HepG2 (cell line): ENCODE measurements around the gene THOP1. TPM values are rescaled to one million over a fixed set of nuclear protein-coding genes. Genes with fewer than 3 reads are reported as not detected.

Source experiments
- ATAC-seq: fragments of 200-7000 bp; cut with Tn5 transposase; 3 replicates; pipeline ENCODE4 v1.9.1; 2020; ENCODE audit warnings: mild to moderate bottlenecking, moderate library complexity
- BruUV-seq: library from RNA; stranded (reverse); fragments of 400-500 nt; replicated peaks from 2 replicates; lab custom pipeline; 2021; lab: Mats Ljungman, UMichigan
- CTCF ChIA-PET: fragments of 300-600 bp; formaldehyde crosslinking; extraction: SDS; loops from one replicate; lab custom pipeline; 2021; ENCODE audit warnings: low total read pairs, inconsistent platforms, low intra/inter-chr PET ratio; lab: Yijun Ruan, JAX
- POLR2A ChIA-PET: fragments of 350-600 bp; sonication (Branson Sonifier 250); formaldehyde crosslinking; loops from one replicate; lab custom pipeline; 2020; ENCODE audit warnings: antibody characterized with exemption, inconsistent platforms; lab: Yijun Ruan, JAX
- DNase-seq: peaks from one replicate; pipeline ENCODE4 v3.0.0-alpha.2; 2015; ENCODE audit warnings: low spot score
- FAIRE-seq: peaks from 3 replicates; lab custom pipeline; 2011; peaks lifted over from hg19 to GRCh38; lab: Jason Lieb, UNC
- H2AFZ ChIP-seq: one replicate; pipeline ENCODE4 v1.6.1; 2011; ENCODE audit warnings: low read length, inconsistent platforms
- H3K27ac ChIP-seq: fragments of 300-600 bp; 3 replicates; pipeline ENCODE4 v1.8.0; 2011; ENCODE audit warnings: mixed run types, mild to moderate bottlenecking, mixed read lengths, low read length, inconsistent platforms; ENCODE audit not compliant: insufficient read depth; ENCODE audit errors: extremely low read length
- H3K27me3 ChIP-seq, 2 experiments: fragments of 200-600 bp in 1 of 2; 2 replicates in 1 of 2; 3 replicates in 1 of 2; pipeline versions ENCODE4 v1.6.0 to v1.8.0; 2011; ENCODE audit warnings: low read length in 2 of 2, mild to moderate bottlenecking in 2 of 2, moderate library complexity in 2 of 2, inconsistent platforms in 1 of 2; ENCODE audit not compliant: insufficient read depth in 2 of 2, control insufficient read depth in 1 of 2
- H3K36me3 ChIP-seq, 2 experiments: fragments of 200-600 bp in 1 of 2; replicated peaks in 1 of 2; 2 replicates in 1 of 2; 3 replicates in 1 of 2; pipeline versions ENCODE4 v1.5.1 to v1.8.0; 2011; ENCODE audit warnings: low read length in 2 of 2, inconsistent platforms in 1 of 2; ENCODE audit not compliant: insufficient read depth in 2 of 2, control insufficient read depth in 1 of 2
- H3K4me1 ChIP-seq: 2 replicates; pipeline ENCODE4 v1.5.1; 2012; ENCODE audit warnings: low read length, inconsistent platforms; ENCODE audit not compliant: insufficient read depth
- H3K4me2 ChIP-seq: 2 replicates; pipeline ENCODE4 v1.6.0; 2011; ENCODE audit warnings: low read depth, low read length, inconsistent platforms
- H3K4me3 ChIP-seq, 3 experiments: fragments of 200-600 bp in 1 of 3; sonication (generic), shearing (Covaris generic) in 1 of 3; replicated peaks in 1 of 3; 2 replicates each; pipeline ENCODE4 v1.5.1; 2011 to 2016; ENCODE audit warnings: low read length in 3 of 3, inconsistent platforms in 2 of 3, low read depth in 2 of 3, mild to moderate bottlenecking in 2 of 3, control low read depth in 1 of 3, mixed read lengths in 1 of 3; ENCODE audit not compliant: insufficient read depth in 1 of 3
- H3K79me2 ChIP-seq: one replicate; pipeline ENCODE4 v1.6.1; 2011; ENCODE audit warnings: low read length, inconsistent platforms; ENCODE audit not compliant: insufficient read depth
- H3K9ac ChIP-seq: 2 replicates; pipeline ENCODE4 v1.6.0; 2011; ENCODE audit warnings: mild to moderate bottlenecking, low read depth, low read length, inconsistent platforms; ENCODE audit not compliant: insufficient read depth
- H3K9me3 ChIP-seq: 2 replicates; pipeline ENCODE4 v1.5.1; 2012; ENCODE audit warnings: mild to moderate bottlenecking, low read length
- H4K20me1 ChIP-seq: 2 replicates; pipeline ENCODE4 v1.6.0; 2011; ENCODE audit warnings: inconsistent platforms, mild to moderate bottlenecking, low read length, moderate library complexity; ENCODE audit not compliant: insufficient read depth
- BCL6 ChIP-seq: IDR thresholded peaks from 2 replicates; pipeline ENCODE4 v1.6.1; 2016; ENCODE audit warnings: missing genetic modification reagents, missing compliant biosample characterization
- ETV5 ChIP-seq: IDR thresholded peaks from 2 replicates; pipeline ENCODE4 v1.6.1; 2018; ENCODE audit warnings: missing biosample characterization, missing genetic modification reagents, inconsistent platforms, borderline replicate concordance
- FOXC1 ChIP-seq: sonication (generic); formaldehyde crosslinking; IDR thresholded peaks from 2 replicates; pipeline ENCODE4 v1.8.0; 2022; ENCODE audit warnings: mild to moderate bottlenecking, missing genetic modification reagents, borderline replicate concordance
- FOXP1 ChIP-seq, 2 experiments: fragments of 450-650 bp in 1 of 2; IDR thresholded peaks; 2 replicates each; pipeline ENCODE4 v1.6.1; 2017 to 2018; ENCODE audit warnings: antibody characterized with exemption in 1 of 2
- KAT8 ChIP-seq: IDR thresholded peaks from 2 replicates; pipeline ENCODE4 v1.6.1; 2016; ENCODE audit warnings: missing genetic modification reagents, missing compliant biosample characterization
- MEIS1 ChIP-seq: sonication (generic); formaldehyde crosslinking; IDR thresholded peaks from 2 replicates; pipeline ENCODE4 v1.9.0; 2021; ENCODE audit warnings: mild to moderate bottlenecking, missing genetic modification reagents, moderate library complexity, borderline replicate concordance
- NR1H2 ChIP-seq: sonication (generic); formaldehyde crosslinking; IDR thresholded peaks from 2 replicates; pipeline ENCODE4 v1.8.1; 2022; ENCODE audit warnings: low read depth, missing genetic modification reagents, borderline replicate concordance
- REPIN1 ChIP-seq: sonication (generic); formaldehyde crosslinking; IDR thresholded peaks from 2 replicates; pipeline ENCODE4 v1.8.0; 2022; ENCODE audit warnings: missing genetic modification reagents, low read depth, mild to moderate bottlenecking, borderline replicate concordance
- RORA ChIP-seq: sonication (generic); formaldehyde crosslinking; IDR thresholded peaks from 2 replicates; pipeline ENCODE4 v1.5.0; 2020; ENCODE audit warnings: mild to moderate bottlenecking, missing genetic modification reagents, moderate library complexity
- RXRB ChIP-seq: IDR thresholded peaks from 2 replicates; pipeline ENCODE4 v1.6.1; 2016; ENCODE audit warnings: borderline replicate concordance, missing genetic modification reagents, missing compliant biosample characterization
- SMAD9 ChIP-seq: sonication (generic); formaldehyde crosslinking; IDR thresholded peaks from 2 replicates; pipeline ENCODE4 v1.5.1; 2020; ENCODE audit warnings: mild to moderate bottlenecking, missing genetic modification reagents
- TFAP4 ChIP-seq: sonication (generic); IDR thresholded peaks from 2 replicates; pipeline ENCODE4 v1.6.1; 2016; ENCODE audit warnings: low read depth, borderline replicate concordance
- U2AF2 ChIP-seq: fragments of 200-400 bp; formaldehyde crosslinking; IDR thresholded peaks from 2 replicates; pipeline ENCODE4 v1.6.1; 2017; ENCODE audit warnings: low read depth, mild to moderate bottlenecking, low read length
- ZFX ChIP-seq: sonication (generic); formaldehyde crosslinking; IDR thresholded peaks from 2 replicates; pipeline ENCODE4 v1.4.0; 2020; ENCODE audit warnings: mild to moderate bottlenecking, low read depth, missing genetic modification reagents, moderate library complexity
- ZMYM3 ChIP-seq: sonication (generic); formaldehyde crosslinking; IDR thresholded peaks from 2 replicates; pipeline ENCODE4 v1.5.1; 2020; ENCODE audit warnings: mild to moderate bottlenecking, missing genetic modification reagents
- ZNF331 ChIP-seq: sonication (generic); formaldehyde crosslinking; IDR thresholded peaks from 2 replicates; pipeline ENCODE4 v1.4.0; 2020; ENCODE audit warnings: missing genetic modification reagents
- ZNF550 ChIP-seq: sonication (generic); formaldehyde crosslinking; IDR thresholded peaks from 2 replicates; pipeline ENCODE4 v1.4.0; 2020; ENCODE audit warnings: mild to moderate bottlenecking, missing genetic modification reagents, borderline replicate concordance
- ZNF747 ChIP-seq: sonication (generic); formaldehyde crosslinking; IDR thresholded peaks from 2 replicates; pipeline ENCODE4 v1.8.1; 2023; ENCODE audit warnings: missing genetic modification reagents, mild to moderate bottlenecking, borderline replicate concordance
- ZNF75D ChIP-seq: sonication (generic); formaldehyde crosslinking; IDR thresholded peaks from 2 replicates; pipeline ENCODE4 v1.8.1; 2023; ENCODE audit warnings: missing genetic modification reagents, mild to moderate bottlenecking, borderline replicate concordance
- WGBS: methylation state at CpG from one replicate; pipeline ENCODE4 v1.1.6; 2017; ENCODE audit warnings: low lambda C conversion rate; 5-methylcytosine and 5-hydroxymethylcytosine counted together
- in situ Hi-C: cut with HindIII; loops from 2 replicates; pipeline ENCODE4 v1.10.0; 2017; ENCODE audit warnings: low pct_unique_long_range_greater_than_20kb; ENCODE audit not compliant: extremely low pct_ligation_motif_present
- intact Hi-C: fragments of 100-400 bp; cut with micrococcal nuclease; formaldehyde crosslinking; loops from one replicate; pipeline ENCODE4 v1.10.0; 2022; ENCODE audit not compliant: unreplicated experiment
- polyA plus RNA-seq, 8 experiments: library from polyadenylated mRNA; depleted of rRNA in 3 of 8; stranded (reverse) in 7 of 8; unstranded in 1 of 8; fragments of >200 nt; fragmentation: Illumina TruSeq in 4 of 8; extraction: Trizol in 4 of 8; gene quantifications; 2 replicates each; pipeline versions ENCODE4 v1.2.1 to v1.2.3, GENCODE V29; 2011 to 2016; ENCODE audit warnings: low read depth in 4 of 8, missing spikeins in 1 of 8, mixed read lengths in 1 of 8; ENCODE audit not compliant: insufficient read depth in 1 of 8
- total RNA-seq, 5 experiments: library from RNA; depleted of rRNA; stranded (reverse); fragments of >200 nt; fragmentation: Illumina TruSeq; extraction: Trizol; gene quantifications; 2 replicates each; pipeline ENCODE4 v1.2.3, GENCODE V29; 2016; ENCODE audit warnings: low read depth in 1 of 5
- TF ChIP-seq, protein P1 (sequence below): sonication (generic); formaldehyde crosslinking; IDR thresholded peaks from 2 replicates; pipeline ENCODE4 v1.5.0; 2020; ENCODE audit warnings: missing genetic modification reagents

THOP1 gene
- total and polyA plus RNA-seq, 2 of the 13 experiments (the other 11 are each of a cell fraction or from before 2014, with no cell fraction given), result 74.4 to 116 TPM

GRCh38 chr19:2811221-2811722 is 26.0 kb downstream of the THOP1 start:
- Histone ChIP-seq H3K36me3 (peaks cover 12 to 41% of the 10 kb centered on the region in 2 experiments; a peak in 4 of 5 replicates), H3K4me1 (peaks cover 18% of the 10 kb centered on the region), H3K4me3 (no peak overlapping the region; a peak in 1 of 6 replicates), H3K9me3 (no peaks in the 10 kb centered on the region), H3K4me2 (peak overlapping the region; percentile 30; the same call in 1 of the 2 replicates), H4K20me1 (no peaks in the 10 kb centered on the region), H3K9ac (peak overlapping the region; percentile 54), H3K79me2 (no peaks in the 10 kb centered on the region), H3K27me3 (no peaks in the 10 kb centered on the region), H2AFZ (no peak overlapping the region), H3K27ac (peak overlapping the region; percentile 66)
- FAIRE-seq, result peak; percentile 65
- intact Hi-C loops, result no loop called here
- ATAC-seq, result peak; percentile 69
- peak; percentile 81 for DNase-seq
- CTCF ChIA-PET, result no interaction called here
- 70% methylated on average over 12 of the region's 20 CpGs for WGBS
- in situ Hi-C loops, result loop anchor here (10.0 kb wide), 1 partner anchor 64 kb away; no protein-coding TSS in a partner anchor
- POLR2A ChIA-PET, result interaction anchor here (0.9 to 2.5 kb wide), 8 partner anchors 8 to 55 kb away, joined by 3 to 18 read pairs (median 6); partner anchors contain the start of genes SGTA, THOP1, ZNF554 and ZNF555
- no TSS peak for BruUV-seq
- TF ChIP-seq, protein P1, sequence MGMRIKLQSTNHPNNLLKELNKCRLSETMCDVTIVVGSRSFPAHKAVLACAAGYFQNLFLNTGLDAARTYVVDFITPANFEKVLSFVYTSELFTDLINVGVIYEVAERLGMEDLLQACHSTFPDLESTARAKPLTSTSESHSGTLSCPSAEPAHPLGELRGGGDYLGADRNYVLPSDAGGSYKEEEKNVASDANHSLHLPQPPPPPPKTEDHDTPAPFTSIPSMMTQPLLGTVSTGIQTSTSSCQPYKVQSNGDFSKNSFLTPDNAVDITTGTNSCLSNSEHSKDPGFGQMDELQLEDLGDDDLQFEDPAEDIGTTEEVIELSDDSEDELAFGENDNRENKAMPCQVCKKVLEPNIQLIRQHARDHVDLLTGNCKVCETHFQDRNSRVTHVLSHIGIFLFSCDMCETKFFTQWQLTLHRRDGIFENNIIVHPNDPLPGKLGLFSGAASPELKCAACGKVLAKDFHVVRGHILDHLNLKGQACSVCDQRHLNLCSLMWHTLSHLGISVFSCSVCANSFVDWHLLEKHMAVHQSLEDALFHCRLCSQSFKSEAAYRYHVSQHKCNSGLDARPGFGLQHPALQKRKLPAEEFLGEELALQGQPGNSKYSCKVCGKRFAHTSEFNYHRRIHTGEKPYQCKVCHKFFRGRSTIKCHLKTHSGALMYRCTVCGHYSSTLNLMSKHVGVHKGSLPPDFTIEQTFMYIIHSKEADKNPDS (CRISPR knock-in tag), result peak; percentile 64; the same call in 1 of the 2 replicates
- TF ChIP-seq RORA (CRISPR knock-in tag), result no peak
- TF ChIP-seq ZNF747 (CRISPR knock-in tag), result 0 out of 2 replicates have a peak, but pooled peaks have one; percentile 50
- peak; percentile 57; the same call in 1 of the 2 replicates for TF ChIP-seq RXRB (CRISPR knock-in tag)
- TF ChIP-seq ZNF331 (CRISPR knock-in tag), result 0 out of 2 replicates have a peak, but pooled peaks have one; percentile 61
- TF ChIP-seq ETV5, result peak; percentile 17; the same call in 1 of the 2 replicates
- peak; percentile 75 for TF ChIP-seq ZFX
- TF ChIP-seq FOXC1 (CRISPR knock-in tag), result peak; percentile 22; the same call in 1 of the 2 replicates
- TF ChIP-seq ZNF550 (CRISPR knock-in tag), result no peak
- peak; percentile 89 for TF ChIP-seq TFAP4
- TF ChIP-seq MEIS1 (CRISPR knock-in tag), result 0 out of 2 replicates have a peak, but pooled peaks have one; percentile 45
- TF ChIP-seq ZNF75D (CRISPR knock-in tag), result no peak
- peak; percentile 58; the same call in 1 of the 2 replicates for TF ChIP-seq REPIN1 (CRISPR knock-in tag)
- TF ChIP-seq SMAD9, result 0 out of 2 replicates have a peak, but pooled peaks have one; percentile 68
- TF ChIP-seq ZMYM3 (CRISPR knock-in tag), result 0 out of 2 replicates have a peak, but pooled peaks have one; percentile 15
- peak; percentile 71 for TF ChIP-seq KAT8
- no peak for TF ChIP-seq NR1H2
- no peak for TF ChIP-seq U2AF2
- no peak for TF ChIP-seq FOXP1 (IDR thresholded peaks at IDR 0.05)
- 0 out of 2 replicates have a peak, but pooled peaks have one; percentile 11 for TF ChIP-seq FOXP1 (CRISPR knock-in tag; IDR thresholded peaks at IDR 0.05)
- peak; percentile 51; the same call in 1 of the 2 replicates for TF ChIP-seq BCL6 (CRISPR knock-in tag)
